Osteoblast (primary cell): ENCODE results near the gene TRHDE. TPM values are rescaled to one million over a fixed set of nuclear protein-coding genes. Genes with fewer than 3 reads are reported as not detected.

Experiments used
- DNase-seq: peaks from one replicate; pipeline ENCODE4 v3.0.0; 2011; ENCODE audit warnings: low spot score, mixed read lengths; ENCODE audit not compliant: insufficient read length; ENCODE audit errors: missing footprints
- H2AFZ ChIP-seq: 2 replicates; pipeline ENCODE4 v1.6.0; 2011; ENCODE audit warnings: mild to moderate bottlenecking, low read length
- H3K27ac ChIP-seq: 2 replicates; pipeline ENCODE4 v1.5.1; 2011; ENCODE audit warnings: mild to moderate bottlenecking, low read depth, low read length, moderate library complexity
- H3K27me3 ChIP-seq: 2 replicates; pipeline ENCODE4 v1.6.0; 2012; ENCODE audit warnings: mild to moderate bottlenecking, control low read depth, inconsistent platforms, low read length, moderate library complexity; ENCODE audit not compliant: insufficient read depth
- H3K36me3 ChIP-seq: 2 replicates; pipeline ENCODE4 v1.5.1; 2011; ENCODE audit warnings: mild to moderate bottlenecking, low read length, control low read depth, moderate library complexity; ENCODE audit not compliant: insufficient read depth
- H3K4me1 ChIP-seq: 2 replicates; pipeline ENCODE4 v1.5.1; 2011; ENCODE audit warnings: mild to moderate bottlenecking, low read length, control low read depth, moderate library complexity; ENCODE audit not compliant: insufficient read depth
- H3K4me2 ChIP-seq: 2 replicates; pipeline ENCODE4 v1.6.0; 2011; ENCODE audit warnings: mild to moderate bottlenecking, low read length; ENCODE audit not compliant: insufficient read depth
- H3K4me3 ChIP-seq: fragments of 200-600 bp; sonication (generic); 3 replicates; pipeline ENCODE4 v1.5.1; 2012; ENCODE audit warnings: mild to moderate bottlenecking, low read length, inconsistent platforms; ENCODE audit not compliant: insufficient read depth
- H3K79me2 ChIP-seq: 2 replicates; pipeline ENCODE4 v1.6.0; 2012; ENCODE audit warnings: mild to moderate bottlenecking, low read length, control low read depth, inconsistent platforms; ENCODE audit not compliant: insufficient read depth
- H3K9me3 ChIP-seq: 2 replicates; pipeline ENCODE4 v1.5.1; 2011; ENCODE audit warnings: low read depth, low read length, control low read depth
- H4K20me1 ChIP-seq: 2 replicates; pipeline ENCODE4 v1.6.0; 2012; ENCODE audit warnings: mild to moderate bottlenecking, low read length, control low read depth; ENCODE audit not compliant: insufficient read depth
- total RNA-seq: library from RNA; depleted of rRNA; stranded (reverse); fragments of >200 nt; gene quantifications from 2 replicates; pipeline ENCODE4 v1.2.3, GENCODE V29; 2012
- TF ChIP-seq, protein P1 (sequence below): IDR thresholded peaks from 2 replicates; pipeline ENCODE4 v1.5.1; 2011; ENCODE audit warnings: mild to moderate bottlenecking, low read depth, low read length, moderate library complexity; ENCODE audit errors: extremely low read depth

TRHDE gene
- total RNA-seq, 1 donor: under 0.01 TPM

GRCh38 chr12:72543777-72544467 lies 271.8 kb downstream of the TRHDE start:
- H3K4me1 ChIP-seq: no peaks in the 10 kb centered on the region
- no peaks in the 10 kb centered on the region for H3K36me3 ChIP-seq
- no peak overlapping the region for H3K27ac ChIP-seq
- H3K4me3 ChIP-seq: no peak overlapping the region
- TF ChIP-seq, protein P1, sequence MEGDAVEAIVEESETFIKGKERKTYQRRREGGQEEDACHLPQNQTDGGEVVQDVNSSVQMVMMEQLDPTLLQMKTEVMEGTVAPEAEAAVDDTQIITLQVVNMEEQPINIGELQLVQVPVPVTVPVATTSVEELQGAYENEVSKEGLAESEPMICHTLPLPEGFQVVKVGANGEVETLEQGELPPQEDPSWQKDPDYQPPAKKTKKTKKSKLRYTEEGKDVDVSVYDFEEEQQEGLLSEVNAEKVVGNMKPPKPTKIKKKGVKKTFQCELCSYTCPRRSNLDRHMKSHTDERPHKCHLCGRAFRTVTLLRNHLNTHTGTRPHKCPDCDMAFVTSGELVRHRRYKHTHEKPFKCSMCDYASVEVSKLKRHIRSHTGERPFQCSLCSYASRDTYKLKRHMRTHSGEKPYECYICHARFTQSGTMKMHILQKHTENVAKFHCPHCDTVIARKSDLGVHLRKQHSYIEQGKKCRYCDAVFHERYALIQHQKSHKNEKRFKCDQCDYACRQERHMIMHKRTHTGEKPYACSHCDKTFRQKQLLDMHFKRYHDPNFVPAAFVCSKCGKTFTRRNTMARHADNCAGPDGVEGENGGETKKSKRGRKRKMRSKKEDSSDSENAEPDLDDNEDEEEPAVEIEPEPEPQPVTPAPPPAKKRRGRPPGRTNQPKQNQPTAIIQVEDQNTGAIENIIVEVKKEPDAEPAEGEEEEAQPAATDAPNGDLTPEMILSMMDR: no peak
- no peak for DNase-seq
- no peaks in the 10 kb centered on the region for H3K27me3 ChIP-seq
- H3K9me3 ChIP-seq: no peaks in the 10 kb centered on the region
- no peaks in the 10 kb centered on the region for H4K20me1 ChIP-seq
- H3K4me2 ChIP-seq: no peak overlapping the region
- no peaks in the 10 kb centered on the region for H3K79me2 ChIP-seq
- H2AFZ ChIP-seq: no peak overlapping the region

GRCh38 chr12:72546106-72546505 lies 273.9 kb downstream of the TRHDE start:
- no peaks in the 10 kb centered on the region for H3K36me3 ChIP-seq
- H3K79me2 ChIP-seq: no peaks in the 10 kb centered on the region
- no peak overlapping the region for H3K4me2 ChIP-seq
- H3K4me1 ChIP-seq: no peaks in the 10 kb centered on the region
- H3K27ac ChIP-seq: no peak overlapping the region
- H3K27me3 ChIP-seq: no peaks in the 10 kb centered on the region
- no peak overlapping the region for H2AFZ ChIP-seq
- TF ChIP-seq, protein P1: no peak
- H3K4me3 ChIP-seq: no peak overlapping the region
- H3K9me3 ChIP-seq: no peaks in the 10 kb centered on the region
- DNase-seq: no peak
- no peaks in the 10 kb centered on the region for H4K20me1 ChIP-seq

DNA sequence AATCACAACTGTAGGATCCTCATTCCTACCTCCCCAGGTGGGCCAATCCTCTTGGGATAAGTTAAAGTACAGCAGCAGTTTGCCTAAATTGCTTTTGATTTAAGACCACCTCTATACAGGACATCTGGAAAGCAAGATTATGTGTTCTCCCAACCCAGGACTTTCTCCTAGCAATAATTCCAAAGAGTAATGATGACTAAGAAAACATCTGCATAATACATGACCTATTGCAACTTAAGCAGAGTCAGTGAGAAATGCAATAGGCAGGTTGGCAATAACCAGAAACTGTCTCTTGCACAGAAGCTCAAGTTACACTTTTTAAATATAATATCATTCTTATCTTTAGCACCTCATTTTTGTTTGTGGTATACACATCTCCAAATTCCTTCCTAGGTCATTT lies 275.4 kb downstream of the TRHDE start:
- H3K4me3 ChIP-seq: no peak overlapping the region
- no peaks in the 10 kb centered on the region for H3K9me3 ChIP-seq
- TF ChIP-seq, protein P1: no peak
- H4K20me1 ChIP-seq: no peaks in the 10 kb centered on the region
- H3K27me3 ChIP-seq: no peaks in the 10 kb centered on the region
- DNase-seq: no peak
- no peak overlapping the region for H3K4me2 ChIP-seq
- H3K27ac ChIP-seq: no peak overlapping the region
- H2AFZ ChIP-seq: no peak overlapping the region
- no peaks in the 10 kb centered on the region for H3K79me2 ChIP-seq
- no peaks in the 10 kb centered on the region for H3K36me3 ChIP-seq
- no peaks in the 10 kb centered on the region for H3K4me1 ChIP-seq

- Histone ChIP-seq H3K36me3 (no peaks in the 10 kb centered on the region), H2AFZ (no peak overlapping the region), H4K20me1 (no peaks in the 10 kb centered on the region), H3K27ac (no peak overlapping the region), H3K4me3 (no peak overlapping the region), H3K79me2 (no peaks in the 10 kb centered on the region), H3K27me3 (no peaks in the 10 kb centered on the region), H3K9me3 (no peaks in the 10 kb centered on the region), H3K4me1 (no peaks in the 10 kb centered on the region), H3K4me2 (no peak overlapping the region)
- DNase-seq: no peak
- TF ChIP-seq, protein P1: no peak
Measured at GRCh38 chr12:72549184-72549583, 277.0 kb downstream of the TRHDE start.
